Fibroblast of the aortic adventitia (primary cell): ENCODE measurements around the gene FAM78A. TPM values are rescaled to one million over a fixed set of nuclear protein-coding genes. Genes with fewer than 3 reads are reported as not detected.

Experiments used
- DNase-seq: peaks from one replicate; pipeline ENCODE4 v3.0.0-alpha.2; 2010; ENCODE audit warnings: low read depth
- H3K4me3 ChIP-seq: 2 replicates; pipeline ENCODE4 v1.5.1; 2011; ENCODE audit warnings: low read depth, mild to moderate bottlenecking, control low read depth, low read length, moderate library complexity
- total RNA-seq: library from RNA; depleted of rRNA; stranded (reverse); fragments of >200 nt; gene quantifications from 2 replicates; pipeline ENCODE4 v1.2.3, GENCODE V29; 2012; ENCODE audit warnings: low replicate concordance
- TF ChIP-seq, protein P1 (sequence below): IDR thresholded peaks from 2 replicates; pipeline ENCODE4 v1.5.1; 2011; ENCODE audit warnings: mild to moderate bottlenecking, low read length, control low read depth, inconsistent platforms; ENCODE audit not compliant: insufficient read depth

Gene FAM78A
- total RNA-seq, 1 donor: 0.36 TPM

GRCh38 chr9:131300444-131300843 is 24.1 kb upstream of the FAM78A start:
- no peak overlapping the region for H3K4me3 ChIP-seq
- TF ChIP-seq, protein P1, sequence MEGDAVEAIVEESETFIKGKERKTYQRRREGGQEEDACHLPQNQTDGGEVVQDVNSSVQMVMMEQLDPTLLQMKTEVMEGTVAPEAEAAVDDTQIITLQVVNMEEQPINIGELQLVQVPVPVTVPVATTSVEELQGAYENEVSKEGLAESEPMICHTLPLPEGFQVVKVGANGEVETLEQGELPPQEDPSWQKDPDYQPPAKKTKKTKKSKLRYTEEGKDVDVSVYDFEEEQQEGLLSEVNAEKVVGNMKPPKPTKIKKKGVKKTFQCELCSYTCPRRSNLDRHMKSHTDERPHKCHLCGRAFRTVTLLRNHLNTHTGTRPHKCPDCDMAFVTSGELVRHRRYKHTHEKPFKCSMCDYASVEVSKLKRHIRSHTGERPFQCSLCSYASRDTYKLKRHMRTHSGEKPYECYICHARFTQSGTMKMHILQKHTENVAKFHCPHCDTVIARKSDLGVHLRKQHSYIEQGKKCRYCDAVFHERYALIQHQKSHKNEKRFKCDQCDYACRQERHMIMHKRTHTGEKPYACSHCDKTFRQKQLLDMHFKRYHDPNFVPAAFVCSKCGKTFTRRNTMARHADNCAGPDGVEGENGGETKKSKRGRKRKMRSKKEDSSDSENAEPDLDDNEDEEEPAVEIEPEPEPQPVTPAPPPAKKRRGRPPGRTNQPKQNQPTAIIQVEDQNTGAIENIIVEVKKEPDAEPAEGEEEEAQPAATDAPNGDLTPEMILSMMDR: no peak
- DNase-seq: no peak

- no peak for DNase-seq
- TF ChIP-seq, protein P1: no peak
- no peak overlapping the region for H3K4me3 ChIP-seq
Observed at GRCh38 chr9:131299961-131300347, 23.6 kb upstream of the FAM78A start.

GRCh38 chr9:131299346-131299960 is 23.1 kb upstream of the FAM78A start:
- no peak for DNase-seq
- TF ChIP-seq, protein P1: no peak
- H3K4me3 ChIP-seq: no peak overlapping the region

- TF ChIP-seq, protein P1: no peak
- H3K4me3 ChIP-seq: no peak overlapping the region
- DNase-seq: no peak
Observed at GRCh38 chr9:131298816-131299215, 22.5 kb upstream of the FAM78A start.

DNA sequence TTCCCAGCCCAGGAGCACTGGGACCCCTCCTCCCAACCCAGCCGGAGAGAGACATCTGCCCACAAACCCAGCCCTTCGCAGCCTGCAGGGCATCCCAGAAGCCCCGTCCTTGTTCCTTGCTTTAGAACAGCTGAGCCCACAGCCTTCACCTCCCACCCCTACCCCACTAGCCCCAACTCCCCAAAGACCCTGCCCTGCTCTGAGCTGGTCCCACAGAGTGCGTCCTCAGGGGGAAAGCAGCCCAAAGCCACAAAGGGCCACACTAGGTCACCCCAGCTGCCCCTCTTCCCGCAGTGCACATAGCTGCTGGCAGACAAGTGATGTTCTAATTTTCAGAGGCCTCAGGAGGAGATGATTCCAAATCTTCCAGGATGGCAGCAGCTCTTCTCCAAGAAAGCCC is 22.0 kb upstream of the FAM78A start:
- TF ChIP-seq, protein P1: no peak

DNA sequence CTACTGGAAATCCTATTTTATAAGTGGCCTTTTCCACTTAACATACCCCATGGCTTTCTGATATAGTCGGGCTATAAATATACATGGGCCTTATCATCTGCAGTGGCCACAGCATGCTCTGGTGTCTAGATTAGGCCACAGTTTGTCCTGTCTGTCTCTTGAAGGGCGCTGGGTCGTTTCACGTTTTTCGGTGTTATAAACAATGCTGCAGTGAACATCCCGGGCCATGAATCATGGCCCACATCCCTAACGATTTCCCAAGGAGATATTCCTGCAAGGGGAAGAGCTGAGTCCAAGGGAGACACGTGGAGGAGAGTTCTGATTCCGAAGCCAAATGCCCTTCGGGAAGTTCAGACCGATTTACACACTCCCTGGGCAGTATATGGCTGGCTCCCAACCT is 21.6 kb upstream of the FAM78A start:
- TF ChIP-seq, protein P1: no peak
- H3K4me3 ChIP-seq: no peak overlapping the region
- DNase-seq: no peak

More for the DNA sequence above, 22.0 kb upstream of the FAM78A start:
- DNase-seq: no peak
- H3K4me3 ChIP-seq: no peak overlapping the region

GRCh38 chr9:131296906-131297500 is 20.7 kb upstream of the FAM78A start:
- TF ChIP-seq, protein P1: no peak
- DNase-seq: no peak
- no peak overlapping the region for H3K4me3 ChIP-seq
